IPS DF 6.9 (cell line): Measurements from ENCODE around the gene CEL.
"Not testable (repeated sequence)": the region's sequence is repeated elsewhere in the genome, so short reads cannot be mapped to it uniquely, and the experiment has no call there.

Experiments used
- DNase-seq: peaks from one replicate; pipeline ENCODE4 v3.0.0-alpha.2; 2013; ENCODE audit warnings: low read depth, low spot score
- H3K27ac ChIP-seq: one replicate; pipeline ENCODE4 v1.5.1; 2013; ENCODE audit warnings: low read length, control low read depth
- H3K27me3 ChIP-seq: 2 replicates; pipeline ENCODE4 v1.6.1; 2013; ENCODE audit warnings: mild to moderate bottlenecking, low read length; ENCODE audit not compliant: control insufficient read depth, insufficient read depth
- H3K36me3 ChIP-seq: 2 replicates; pipeline ENCODE4 v1.6.1; 2013; ENCODE audit warnings: low read length; ENCODE audit not compliant: control insufficient read depth, insufficient read depth
- H3K4me1 ChIP-seq: 2 replicates; pipeline ENCODE4 v1.6.1; 2013; ENCODE audit warnings: low read length; ENCODE audit not compliant: control insufficient read depth, insufficient read depth
- H3K4me3 ChIP-seq: 2 replicates; pipeline ENCODE4 v1.5.1; 2013; ENCODE audit warnings: mild to moderate bottlenecking, low read length
- H3K9me3 ChIP-seq: 2 replicates; pipeline ENCODE4 v1.6.1; 2013; ENCODE audit warnings: low read length, inconsistent platforms; ENCODE audit not compliant: control insufficient read depth, insufficient read depth
- WGBS: extraction: QIAGEN DNeasy Blood & Tissue Kit; methylation state at CpG from one replicate; pipeline ENCODE4 v1.1.7; 2013; ENCODE audit warnings: mixed read lengths, missing lambda C conversion rate; ENCODE audit not compliant: insufficient read length, insufficient coverage; 5-methylcytosine and 5-hydroxymethylcytosine counted together

The CEL gene

DNA sequence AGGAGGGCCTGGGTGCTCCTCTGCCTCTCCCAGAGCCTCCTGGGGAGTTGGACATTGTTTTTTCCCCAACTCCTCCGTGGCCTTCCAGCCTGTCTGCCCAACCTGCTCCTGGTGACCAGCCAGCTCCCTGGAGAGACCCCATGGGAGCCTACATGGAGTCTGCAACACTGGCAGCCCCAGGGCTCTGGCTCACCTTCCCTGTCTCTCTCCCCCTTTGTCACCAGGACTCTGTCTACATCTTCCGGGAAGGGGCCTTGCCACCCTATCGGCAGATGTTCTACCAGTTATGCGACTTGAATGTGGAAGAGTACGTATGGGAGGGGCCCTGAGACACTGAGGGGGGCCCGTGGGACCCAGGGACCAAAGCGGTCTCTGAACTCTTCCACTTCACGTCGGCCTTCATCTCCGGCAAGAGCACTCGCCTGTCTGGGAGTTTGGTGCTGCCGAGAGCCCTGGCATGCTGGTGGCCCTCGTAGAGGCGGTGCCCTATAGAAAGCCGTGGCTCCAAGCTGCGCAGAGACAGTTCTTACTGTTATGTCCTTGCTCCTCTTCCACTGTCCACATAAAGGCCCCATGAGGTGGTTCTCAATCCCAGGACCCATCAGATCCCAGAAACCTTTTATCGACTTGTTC lies 5.9 kb upstream of the CEL start:
- no peaks in the 10 kb centered on the region for H3K9me3 ChIP-seq
- H3K27me3 ChIP-seq, result no peaks in the 10 kb centered on the region
- no CpG with 5 or more reads among the region's 17 CpGs for WGBS
- H3K27ac ChIP-seq, result no peak overlapping the region
- peaks cover 5% of the 10 kb centered on the region; the same call in 1 of the 2 replicates for H3K4me1 ChIP-seq
- DNase-seq, result no peak
- H3K4me3 ChIP-seq, result no peak overlapping the region
- peaks cover 46% of the 10 kb centered on the region for H3K36me3 ChIP-seq

GRCh38 chr9:133056533-133056932 lies 5.2 kb upstream of the CEL start:
- Histone ChIP-seq H3K27ac (no peak overlapping the region), H3K27me3 (no peaks in the 10 kb centered on the region), H3K4me1 (peaks cover 8% of the 10 kb centered on the region; the same call in 1 of the 2 replicates), H3K9me3 (no peaks in the 10 kb centered on the region), H3K4me3 (no peak overlapping the region), H3K36me3 (peaks cover 41% of the 10 kb centered on the region)
- no CpG with 5 or more reads among the region's 13 CpGs for WGBS
- DNase-seq, result no peak

DNA sequence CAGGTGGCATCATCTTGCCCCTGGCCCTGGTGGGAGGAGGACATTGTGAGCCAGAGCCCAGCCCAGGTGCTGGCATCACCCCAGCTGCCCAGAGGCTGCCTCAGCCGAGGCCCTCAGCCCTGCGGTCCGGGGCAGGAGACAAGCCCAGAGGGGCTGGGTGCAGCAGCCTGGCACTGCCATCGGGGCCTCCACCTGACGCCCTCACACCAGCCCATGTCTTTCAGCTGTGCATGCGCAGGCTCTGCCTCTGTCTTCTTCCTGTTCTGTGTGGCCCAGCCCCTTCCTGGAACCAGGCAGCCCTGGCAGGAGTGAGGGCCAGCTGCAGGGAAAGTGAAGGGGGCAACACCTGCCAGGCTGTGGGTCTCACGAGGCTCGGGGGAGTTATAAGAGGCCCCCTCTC lies 4.8 kb upstream of the CEL start:
- no peaks in the 10 kb centered on the region for H3K27me3 ChIP-seq
- H3K36me3 ChIP-seq, result peaks cover 36% of the 10 kb centered on the region
- peaks cover 8% of the 10 kb centered on the region; the same call in 1 of the 2 replicates for H3K4me1 ChIP-seq
- WGBS, result no CpG with 5 or more reads among the region's 8 CpGs
- no peak for DNase-seq
- no peaks in the 10 kb centered on the region for H3K9me3 ChIP-seq
- H3K4me3 ChIP-seq, result no peak overlapping the region
- H3K27ac ChIP-seq, result no peak overlapping the region

DNA sequence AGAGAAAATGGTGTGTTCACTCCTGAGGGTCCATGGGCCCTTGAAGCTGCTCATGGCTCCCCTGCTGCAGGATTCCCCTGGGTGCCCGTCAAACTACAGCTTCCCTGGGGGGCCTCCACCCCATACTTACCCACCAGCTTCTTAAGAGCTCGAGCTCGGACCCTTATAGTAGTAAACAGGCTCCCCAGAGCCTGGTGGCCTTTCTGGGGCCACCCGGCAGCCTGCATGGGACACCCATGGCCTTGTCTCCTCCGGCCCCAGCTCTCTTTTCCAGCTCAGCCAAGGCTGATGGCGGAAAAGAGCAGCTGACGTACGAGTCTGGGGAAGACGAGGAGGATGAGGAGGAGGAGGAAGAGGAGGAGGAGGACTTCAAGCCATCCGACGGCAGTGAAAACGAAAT lies 4.2 kb upstream of the CEL start:
- Histone ChIP-seq H3K9me3 (no peaks in the 10 kb centered on the region), H3K36me3 (peaks cover 32% of the 10 kb centered on the region), H3K27me3 (no peaks in the 10 kb centered on the region), H3K27ac (no peak overlapping the region), H3K4me1 (peaks cover 8% of the 10 kb centered on the region; the same call in 1 of the 2 replicates), H3K4me3 (no peak overlapping the region)
- WGBS, result no CpG with 5 or more reads among the region's 12 CpGs
- DNase-seq, result no peak

DNA sequence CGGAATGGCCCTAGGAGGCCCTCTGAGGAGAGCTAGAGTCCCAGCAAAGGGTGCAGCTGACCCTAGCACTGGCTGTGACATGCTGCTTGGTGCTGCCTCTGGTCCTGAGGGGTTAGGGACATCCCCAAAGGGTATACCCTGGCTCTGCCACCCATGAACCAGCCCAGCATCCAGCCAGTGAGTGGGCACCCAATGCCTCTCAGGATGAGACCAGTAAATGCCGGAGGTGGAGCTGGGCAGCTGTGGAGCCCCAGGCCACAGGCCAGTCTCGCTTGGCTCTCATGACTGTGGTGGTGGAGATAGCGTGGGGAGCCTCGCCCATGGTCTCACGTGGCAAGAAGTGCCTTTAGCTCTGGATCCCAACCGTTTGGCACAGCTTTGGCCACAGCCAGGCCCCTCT lies 3.7 kb upstream of the CEL start:
- no peak for DNase-seq
- Histone ChIP-seq H3K27ac (no peak overlapping the region), H3K4me1 (peaks cover 8% of the 10 kb centered on the region; the same call in 1 of the 2 replicates), H3K27me3 (no peaks in the 10 kb centered on the region), H3K36me3 (peaks cover 31% of the 10 kb centered on the region), H3K9me3 (no peaks in the 10 kb centered on the region), H3K4me3 (no peak overlapping the region)
- WGBS, result no CpG with 5 or more reads among the region's 7 CpGs

DNA sequence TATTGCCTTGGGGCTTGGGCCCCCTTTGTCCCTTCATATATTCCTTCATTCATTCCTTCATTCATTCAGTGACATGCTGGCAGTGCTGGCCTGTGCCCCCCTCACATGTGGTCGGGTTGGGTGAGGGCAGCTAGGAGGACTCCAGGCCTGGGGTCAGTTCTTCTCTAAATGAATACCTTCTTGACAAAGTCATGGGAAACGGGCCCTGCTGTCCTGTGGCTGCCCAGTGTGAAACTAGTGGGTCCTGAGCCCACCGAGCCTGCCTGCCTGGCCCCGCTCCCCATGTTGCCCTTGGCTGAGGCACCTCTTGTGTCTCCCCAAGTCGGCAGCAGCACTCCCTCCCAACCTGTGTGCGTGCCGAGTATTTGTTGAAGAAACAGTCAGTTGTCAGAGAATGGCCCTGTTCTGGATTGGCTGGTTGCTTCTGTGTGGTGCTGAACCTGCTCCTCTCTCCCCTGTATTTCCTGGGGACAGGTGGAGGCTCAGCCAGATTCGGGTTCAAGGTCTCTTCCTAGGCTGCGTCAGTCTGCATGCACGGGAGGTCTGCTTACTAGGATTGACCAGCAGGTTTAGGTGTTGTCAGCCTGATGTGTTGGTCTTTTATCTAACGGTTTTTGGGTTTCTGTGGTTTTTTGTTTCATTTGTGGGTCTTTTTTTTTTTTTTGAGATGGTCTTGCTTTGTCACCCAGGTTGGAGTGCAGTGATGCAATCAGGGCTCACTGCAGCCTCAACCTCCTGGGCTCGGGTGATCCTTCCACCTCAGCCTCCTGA lies 3.0 kb upstream of the CEL start:
- WGBS, result no CpG with 5 or more reads among the region's 12 CpGs
- Histone ChIP-seq H3K9me3 (no peaks in the 10 kb centered on the region), H3K27ac (no peak overlapping the region), H3K4me3 (no peak overlapping the region), H3K36me3 (peaks cover 33% of the 10 kb centered on the region), H3K4me1 (peaks cover 8% of the 10 kb centered on the region; the same call in 1 of the 2 replicates), H3K27me3 (no peaks in the 10 kb centered on the region)
- DNase-seq, result no peak

DNA sequence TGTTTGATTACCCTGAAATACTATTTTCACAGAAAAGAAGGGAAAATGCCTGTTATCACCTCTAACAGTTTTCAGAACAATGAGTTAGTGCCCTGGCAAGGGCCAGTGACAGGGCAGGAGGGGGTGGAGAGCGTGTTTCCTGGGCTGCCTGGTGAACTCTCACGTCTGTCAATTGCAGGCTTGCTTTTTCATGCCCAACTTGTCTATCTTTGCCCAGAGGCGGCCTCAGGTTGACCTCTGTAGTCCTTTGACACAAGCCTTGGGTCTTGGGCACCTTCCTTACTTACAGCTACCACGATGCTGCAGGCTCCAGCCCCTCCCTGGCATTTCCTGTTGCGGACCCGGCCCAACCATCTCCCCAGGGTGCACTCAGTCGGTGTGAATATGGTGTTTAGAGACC lies 2.2 kb upstream of the CEL start:
- Histone ChIP-seq H3K36me3 (peaks cover 30% of the 10 kb centered on the region), H3K4me1 (peaks cover 8% of the 10 kb centered on the region; the same call in 1 of the 2 replicates), H3K27me3 (no peaks in the 10 kb centered on the region), H3K9me3 (no peaks in the 10 kb centered on the region), H3K27ac (no peak overlapping the region), H3K4me3 (no peak overlapping the region)
- no CpG with 5 or more reads among the region's 7 CpGs for WGBS
- no peak for DNase-seq

GRCh38 chr9:133060417-133060841 lies 1.4 kb upstream of the CEL start:
- peaks cover 8% of the 10 kb centered on the region; the same call in 1 of the 2 replicates for H3K4me1 ChIP-seq
- H3K27me3 ChIP-seq, result no peaks in the 10 kb centered on the region
- no peaks in the 10 kb centered on the region for H3K9me3 ChIP-seq
- no peak for DNase-seq
- no CpG with 5 or more reads among the region's 6 CpGs for WGBS
- H3K4me3 ChIP-seq, result no peak overlapping the region
- no peak overlapping the region for H3K27ac ChIP-seq
- peaks cover 23% of the 10 kb centered on the region for H3K36me3 ChIP-seq

DNA sequence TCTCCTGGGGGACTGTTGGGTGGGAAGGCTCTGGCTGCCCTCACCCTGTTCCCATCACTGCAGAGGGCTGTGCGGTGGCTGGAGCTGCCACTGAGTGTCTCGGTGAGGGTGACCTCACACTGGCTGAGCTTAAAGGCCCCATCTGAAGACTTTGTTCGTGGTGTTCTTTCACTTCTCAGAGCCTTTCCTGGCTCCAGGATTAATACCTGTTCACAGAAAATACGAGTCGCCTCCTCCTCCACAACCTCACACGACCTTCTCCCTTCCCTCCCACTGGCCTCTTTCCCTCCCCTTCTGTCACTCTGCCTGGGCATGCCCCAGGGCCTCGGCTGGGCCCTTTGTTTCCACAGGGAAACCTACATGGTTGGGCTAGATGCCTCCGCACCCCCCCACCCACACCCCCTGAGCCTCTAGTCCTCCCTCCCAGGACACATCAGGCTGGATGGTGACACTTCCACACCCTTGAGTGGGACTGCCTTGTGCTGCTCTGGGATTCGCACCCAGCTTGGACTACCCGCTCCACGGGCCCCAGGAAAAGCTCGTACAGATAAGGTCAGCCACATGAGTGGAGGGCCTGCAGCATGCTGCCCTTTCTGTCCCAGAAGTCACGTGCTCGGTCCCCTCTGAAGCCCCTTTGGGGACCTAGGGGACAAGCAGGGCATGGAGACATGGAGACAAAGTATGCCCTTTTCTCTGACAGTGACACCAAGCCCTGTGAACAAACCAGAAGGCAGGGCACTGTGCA lies 590 bp upstream of the CEL start:
- H3K4me3 ChIP-seq, H3K4me1 ChIP-seq, H3K27ac ChIP-seq, DNase-seq, H3K27me3 ChIP-seq, H3K9me3 ChIP-seq: not testable (repeated sequence)
- no CpG with 5 or more reads among the region's 14 CpGs for WGBS
- H3K36me3 ChIP-seq, result peaks cover 21% of the 10 kb centered on the region

DNA sequence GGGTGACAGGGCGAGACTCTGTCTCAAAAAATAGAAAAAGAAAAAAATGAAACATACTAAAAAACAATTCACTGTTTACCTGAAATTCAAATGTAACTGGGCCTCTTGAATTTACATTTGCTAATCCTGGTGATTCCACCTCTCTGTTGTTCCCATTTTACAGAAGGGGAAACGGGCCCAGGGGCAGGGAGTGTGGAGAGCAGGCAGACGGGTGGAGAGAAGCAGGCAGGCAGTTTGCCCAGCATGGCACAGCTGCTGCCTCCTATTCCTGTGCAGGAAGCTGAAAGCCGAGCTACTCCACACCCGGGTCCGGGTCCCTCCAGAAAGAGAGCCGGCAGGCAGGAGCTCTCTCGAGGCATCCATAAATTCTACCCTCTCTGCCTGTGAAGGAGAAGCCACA lies 788 bp downstream of the CEL start:
- not testable (repeated sequence) for H3K9me3 ChIP-seq, H3K27me3 ChIP-seq, H3K4me1 ChIP-seq, DNase-seq, H3K27ac ChIP-seq, H3K4me3 ChIP-seq
- no CpG with 5 or more reads among the region's 8 CpGs for WGBS
- peaks cover 13% of the 10 kb centered on the region for H3K36me3 ChIP-seq
